GM12874 (cell line): ENCODE data around the gene HSPBP1.

Source experiments
- CTCF ChIP-seq: IDR thresholded peaks from 2 replicates; pipeline ENCODE4 v1.5.1; 2011; ENCODE audit warnings: low read depth, mild to moderate bottlenecking, control low read depth, low read length, moderate library complexity; ENCODE audit not compliant: insufficient read depth

Gene HSPBP1

GRCh38 chr19:55270172-55270942, 9.6 kb downstream of the HSPBP1 start:
- no peak for TF ChIP-seq CTCF

GRCh38 chr19:55269299-55269698, 10.6 kb downstream of the HSPBP1 start:
- no peak for TF ChIP-seq CTCF

GRCh38 chr19:55266840-55267239, 13.1 kb downstream of the HSPBP1 start:
- TF ChIP-seq CTCF: no peak

- no peak for TF ChIP-seq CTCF
Observed at GRCh38 chr19:55266404-55266803, 13.5 kb downstream of the HSPBP1 start.

GRCh38 chr19:55265723-55266386, 14.1 kb downstream of the HSPBP1 start:
- TF ChIP-seq CTCF: no peak

GRCh38 chr19:55265173-55265572, 14.7 kb downstream of the HSPBP1 start:
- TF ChIP-seq CTCF: no peak

GRCh38 chr19:55264531-55264930, 15.4 kb downstream of the HSPBP1 start:
- no peak for TF ChIP-seq CTCF
